Erythroblast (primary cell): ENCODE measurements around the gene TSPAN32.

Source experiments
- GATA1 ChIP-seq: IDR thresholded peaks from 2 replicates; pipeline ENCODE4 v1.6.1; 2011; ENCODE audit warnings: low read depth, mild to moderate bottlenecking, control low read depth, low read length, moderate library complexity
- POLR2A ChIP-seq: IDR thresholded peaks from 2 replicates; pipeline ENCODE4 v1.6.1; 2011; ENCODE audit warnings: mild to moderate bottlenecking, low read length

GRCh38 chr11:2315395-2316168, 13.8 kb downstream of the TSPAN32 start:
- TF ChIP-seq POLR2A (no peak), GATA1 (no peak)
